ENCODE data around the gene ADK. TPM values are rescaled to one million over a fixed set of nuclear protein-coding genes. Genes with fewer than 3 reads are reported as not detected.
"Not testable (repeated sequence)": the region's sequence is repeated elsewhere in the genome, so short reads cannot be mapped to it uniquely, and the experiment has no call there.

The ADK gene
- total and polyA plus RNA-seq, 2 of the 4 experiments (the other 2 are of a cell fraction): 30.6 to 40.9 TPM

GRCh38 chr10:74525885-74526284 lies 374.9 kb downstream of the ADK start:
- Histone ChIP-seq H2AK5ac (ENCODE audit: low read depth, low read length) (no peak overlapping the region), H3K4me3 (ENCODE audit: insufficient read depth, low read depth, low read length) (no peak overlapping the region), H3K9me1 (ENCODE audit: insufficient read depth, low read length) (no peaks in the 10 kb centered on the region), H2BK120ac (ENCODE audit: low read depth, low read length) (no peak overlapping the region), H3K18ac (ENCODE audit: low read depth, low read length) (no peak overlapping the region), H3K56ac (ENCODE audit: extremely low read depth, insufficient read depth, low read length) (no peak overlapping the region), H2BK20ac (ENCODE audit: low read depth, low read length) (no peak overlapping the region), H3K4me1 (ENCODE audit: control insufficient read depth, insufficient read depth, low read length) (peaks cover 2% of the 10 kb centered on the region; the same call in 1 of the 2 replicates), H3K27me3 (ENCODE audit: control insufficient read depth, insufficient read depth, low read length) (no peaks in the 10 kb centered on the region), H3K9ac (ENCODE audit: low read depth, low read length) (no peak overlapping the region), H3K4me2 (ENCODE audit: low read depth, low read length) (no peak overlapping the region), H2BK15ac (ENCODE audit: low read depth, low read length) (no peak overlapping the region), H2AK9ac (replicated peaks; ENCODE audit: low read depth, low read length, poor library complexity) (no peak overlapping the region), H4K8ac (ENCODE audit: low read depth in 2 of 2, low read length in 2 of 2) (no peak overlapping the region), H3K23ac (ENCODE audit: low read depth, low read length) (no peak overlapping the region), H2BK5ac (ENCODE audit: low read depth, low read length, poor library complexity, severe bottlenecking) (no peak overlapping the region), H4K5ac (ENCODE audit: low read depth, low read length) (no peak overlapping the region), H4K20me1 (ENCODE audit: insufficient read depth, low read length) (no peaks in the 10 kb centered on the region), H3K9me3 (ENCODE audit: control insufficient read depth, insufficient read depth, low read length) (no peaks in the 10 kb centered on the region), H4K91ac (ENCODE audit: insufficient read depth, low read depth, low read length) (no peak overlapping the region), H3K27ac (ENCODE audit: insufficient read depth, low read length) (no peak overlapping the region), H3K79me1 (ENCODE audit: low read depth in 1 of 2, low read length in 2 of 2) (peaks cover 0 to 3% of the 10 kb centered on the region in 2 experiments; a peak in 1 of 4 replicates), H3K36me3 (ENCODE audit: control insufficient read depth, insufficient read depth, low read length) (no peaks in the 10 kb centered on the region), H3K4ac (ENCODE audit: low read depth, low read length) (no peak overlapping the region), H2AFZ (replicated peaks; ENCODE audit: low read length, poor library complexity) (no peak overlapping the region), H3K14ac (replicated peaks; ENCODE audit: low read depth, low read length) (no peak overlapping the region)
- TF ChIP-seq MAFK (IDR thresholded peaks at IDR 0.05; ENCODE audit: low read depth, low read length): 0 out of 2 replicates have a peak, but pooled peaks have one; percentile 17
- TF ChIP-seq USF2 (IDR thresholded peaks at IDR 0.05; ENCODE audit: low read depth, low read length): no peak
- CTCF ChIA-PET: no interaction called here
- no CpG with 5 or more reads among the region's 3 CpGs for WGBS, 2 experiments (ENCODE audit: extremely low coverage in 2 of 2, insufficient read length in 1 of 2)
- dilution Hi-C loops (cut with HindIII; ENCODE audit: low sequenced_read_pairs, unreplicated experiment): no loop called here
- no TSS peak for BruUV-seq (replicated peaks)
- DNase-seq (no peak), ATAC-seq (ENCODE audit: low read depth) (no peak)
- POLR2A ChIA-PET (ENCODE audit: unreplicated experiment): no interaction called here
- intact Hi-C loops (cut with micrococcal nuclease): no loop called here
- in situ Hi-C loops (cut with MboI; ENCODE audit: low sequenced_read_pairs): no loop called here

- H3K18ac ChIP-seq (ENCODE audit: low read depth, low read length); H4K20me1 ChIP-seq (ENCODE audit: insufficient read depth, low read length); H2BK15ac ChIP-seq (ENCODE audit: low read depth, low read length); H3K27ac ChIP-seq (ENCODE audit: insufficient read depth, low read length); H3K9me3 ChIP-seq (ENCODE audit: control insufficient read depth, insufficient read depth, low read length); H2BK20ac ChIP-seq (ENCODE audit: low read depth, low read length); H3K4ac ChIP-seq (ENCODE audit: low read depth, low read length); H2AK9ac ChIP-seq (replicated peaks; ENCODE audit: low read depth, low read length, poor library complexity); dilution Hi-C loops (cut with HindIII; ENCODE audit: low sequenced_read_pairs, unreplicated experiment); BruUV-seq (replicated peaks); H2AK5ac ChIP-seq (ENCODE audit: low read depth, low read length); H3K14ac ChIP-seq (replicated peaks; ENCODE audit: low read depth, low read length); H3K4me3 ChIP-seq (ENCODE audit: insufficient read depth, low read depth, low read length); H4K91ac ChIP-seq (ENCODE audit: insufficient read depth, low read depth, low read length); H3K23ac ChIP-seq (ENCODE audit: low read depth, low read length); H3K4me1 ChIP-seq (ENCODE audit: control insufficient read depth, insufficient read depth, low read length); H4K8ac ChIP-seq (ENCODE audit: low read depth in 2 of 2, low read length in 2 of 2); H3K56ac ChIP-seq (ENCODE audit: extremely low read depth, insufficient read depth, low read length); H2BK120ac ChIP-seq (ENCODE audit: low read depth, low read length); H3K27me3 ChIP-seq (ENCODE audit: control insufficient read depth, insufficient read depth, low read length); in situ Hi-C loops (cut with MboI; ENCODE audit: low sequenced_read_pairs); H3K79me1 ChIP-seq (ENCODE audit: low read depth in 1 of 2, low read length in 2 of 2); H3K9ac ChIP-seq (ENCODE audit: low read depth, low read length); ATAC-seq (ENCODE audit: low read depth); H4K5ac ChIP-seq (ENCODE audit: low read depth, low read length); intact Hi-C loops (cut with micrococcal nuclease); H3K4me2 ChIP-seq (ENCODE audit: low read depth, low read length); H2BK5ac ChIP-seq (ENCODE audit: low read depth, low read length, poor library complexity, severe bottlenecking); DNase-seq; H3K36me3 ChIP-seq (ENCODE audit: control insufficient read depth, insufficient read depth, low read length); H3K9me1 ChIP-seq (ENCODE audit: insufficient read depth, low read length); H2AFZ ChIP-seq (replicated peaks; ENCODE audit: low read length, poor library complexity): not testable (repeated sequence)
- ChIA-PET CTCF (interaction anchor here (0.5 kb wide), 1 partner anchor 11 kb away, joined by 7 read pairs; no protein-coding TSS in a partner anchor), POLR2A (ENCODE audit: unreplicated experiment) (interaction anchor here (0.6 kb wide), 1 partner anchor 101 kb away, joined by 5 read pairs; no protein-coding TSS in a partner anchor)
- 90% methylated on average over 3 of the region's 5 CpGs; no CpG with 5 or more reads in 1 of the 2 experiments for WGBS, 2 experiments (ENCODE audit: extremely low coverage in 2 of 2, insufficient read length in 1 of 2)
Measured at GRCh38 chr10:74527611-74528010, 376.6 kb downstream of the ADK start.

Data from IMR-90 (cell line).